GM18870 (cell line): ENCODE data around the gene HOXA11.

ENCODE experiments used
- ATAC-seq: cut with Tn5 transposase; IDR thresholded peaks from one replicate; pipeline ENCODE4 v1.9.1; 2021; ENCODE audit warnings: moderate library complexity; ENCODE audit not compliant: unreplicated experiment

HOXA11 gene

DNA sequence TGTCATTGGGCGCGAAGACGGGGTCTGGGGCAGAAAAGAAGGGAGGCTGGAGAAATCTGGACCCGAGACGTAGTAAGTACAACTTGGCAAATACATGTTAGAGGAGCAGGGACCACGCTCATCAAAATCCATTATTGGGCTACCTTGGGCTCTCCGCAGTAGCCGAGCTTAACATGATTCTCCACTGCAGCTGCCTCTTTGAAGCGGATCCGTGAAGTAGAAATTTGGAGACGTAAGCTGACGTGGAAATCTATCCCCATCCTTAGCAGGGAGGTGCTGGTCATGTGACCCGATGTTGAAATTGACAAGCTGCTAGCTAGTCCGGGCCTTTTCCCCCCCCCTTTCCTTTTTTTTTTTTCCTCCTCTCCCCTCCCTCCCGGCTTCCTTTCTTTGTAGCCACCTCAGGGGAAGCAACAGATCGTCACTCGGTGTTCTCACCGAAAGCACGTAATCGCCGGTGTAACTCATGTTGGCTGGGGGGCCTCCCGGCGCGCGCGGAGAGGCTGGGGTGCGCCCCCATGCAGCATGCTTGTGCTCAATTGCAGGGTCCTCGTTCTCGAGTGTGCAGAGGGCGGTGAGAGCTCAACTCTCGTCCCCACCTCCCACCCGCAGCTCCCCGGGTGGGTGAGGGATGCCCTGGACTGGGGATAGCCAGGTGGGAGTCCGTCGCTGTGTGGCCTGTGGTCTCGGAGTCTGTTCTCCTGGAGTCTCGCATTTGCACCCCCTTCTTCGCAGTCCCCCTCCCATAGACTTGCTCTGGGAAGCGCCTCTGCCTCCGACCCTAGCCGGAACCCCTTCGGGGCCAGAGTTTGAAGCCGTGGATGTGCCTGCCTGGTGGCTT is at the start of gene HOXA11:
Gene HOXA11 (minus strand): TSS at position 220 of the 841 bp plus-strand sequence. CDS start 88 bp downstream, at position 132.
- ATAC-seq = no peak

- no peak for ATAC-seq
These were observed 44.4 kb upstream of the HOXA11 start for GRCh38 chr7:27229448-27229847.

DNA sequence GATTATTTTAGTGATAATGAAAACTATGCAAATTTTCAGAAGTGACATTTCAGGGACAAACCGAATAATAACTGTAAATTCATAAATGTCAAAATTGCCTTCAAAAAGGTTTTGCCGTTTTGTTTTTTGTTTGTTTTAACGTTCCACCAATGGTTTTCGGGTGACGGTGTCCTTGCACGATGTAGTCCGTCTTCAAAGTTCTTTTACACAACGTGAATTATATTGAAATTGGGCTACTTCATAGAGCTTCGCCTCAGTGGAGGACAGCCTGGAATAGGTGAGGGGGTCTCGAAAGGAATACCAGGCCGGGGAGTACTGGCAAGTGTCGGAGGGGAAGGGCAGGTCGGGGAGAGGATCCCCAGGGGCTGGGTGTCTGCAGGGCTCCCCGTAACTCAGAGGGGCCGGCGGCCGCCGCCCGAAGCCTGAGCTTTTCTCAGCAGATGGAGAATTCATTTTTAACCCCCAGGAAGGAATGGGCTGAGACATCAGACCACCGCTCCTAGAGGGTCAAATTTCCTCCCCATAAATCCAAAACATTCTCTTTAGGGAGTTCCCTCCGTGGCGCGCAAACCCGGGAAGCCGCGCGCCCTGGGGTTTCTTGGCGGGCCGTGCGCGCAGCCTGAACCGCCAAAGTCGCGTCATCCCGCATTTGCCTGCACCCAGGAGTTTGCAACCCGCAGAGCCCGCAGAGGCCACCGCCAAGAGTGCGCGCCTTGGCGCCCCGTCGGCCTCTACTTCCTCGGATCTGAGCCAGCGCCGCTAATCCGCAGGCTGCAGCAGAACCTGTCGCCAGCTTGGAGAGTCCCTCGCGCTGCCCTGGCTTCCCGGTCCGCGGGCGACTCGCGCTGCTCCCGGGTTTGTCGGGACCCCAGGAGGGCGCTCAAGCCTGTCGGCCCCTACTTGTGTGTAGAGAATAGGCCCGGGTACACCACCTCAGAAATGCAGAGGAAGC is 40.2 kb upstream of the HOXA11 start:
- no peak for ATAC-seq

GRCh38 chr7:27223941-27224575 is 39.0 kb upstream of the HOXA11 start:
- ATAC-seq = no peak

DNA sequence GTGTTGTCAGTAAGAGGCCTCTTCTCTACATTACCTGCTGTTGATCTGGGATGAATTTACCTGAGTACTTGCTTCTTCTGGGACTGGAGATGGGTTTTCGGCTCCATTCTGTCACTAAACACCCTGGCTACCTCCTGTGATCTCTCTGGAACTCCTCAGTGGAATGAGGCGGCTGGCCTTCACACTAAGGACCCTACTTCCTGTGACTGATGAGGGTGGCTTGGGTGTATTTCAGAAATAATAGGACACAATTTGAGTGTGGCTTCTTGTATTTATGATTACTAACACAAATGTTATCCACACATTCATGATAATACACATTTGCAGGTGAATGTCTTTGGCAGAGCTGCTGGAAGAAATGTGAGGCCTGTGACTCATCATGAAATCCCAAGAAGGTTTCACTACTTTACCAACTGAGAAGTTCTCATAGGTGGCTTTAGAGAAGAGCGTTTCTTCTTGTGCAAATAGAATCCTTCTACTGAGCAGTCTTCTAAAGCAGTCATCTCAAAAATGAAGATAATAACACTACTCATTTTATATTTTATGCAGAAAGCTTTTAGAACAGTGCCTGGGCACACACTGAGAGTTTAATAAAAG is 36.3 kb upstream of the HOXA11 start:
- no peak for ATAC-seq

- no peak for ATAC-seq
These were observed 35.5 kb upstream of the HOXA11 start for GRCh38 chr7:27220440-27220955.

DNA sequence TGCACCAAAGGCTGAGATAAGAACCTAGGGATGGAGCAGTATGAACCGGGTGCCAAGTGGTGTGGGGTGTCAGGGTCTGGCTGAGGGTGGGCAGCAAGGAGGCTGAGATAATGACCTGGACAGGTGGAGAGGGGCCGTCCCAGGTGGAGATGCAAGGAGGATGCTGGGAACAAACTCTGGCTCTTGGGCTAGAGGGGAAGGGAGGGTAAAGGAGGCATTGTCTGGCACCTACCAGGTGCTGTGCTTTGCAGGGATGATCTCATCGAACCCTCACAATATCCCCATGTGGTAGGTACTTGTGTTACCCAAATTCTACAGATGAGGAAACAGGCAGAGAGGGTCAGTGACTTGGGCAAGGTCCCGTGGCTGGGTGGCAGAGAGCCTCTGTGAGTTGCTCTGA is 34.8 kb upstream of the HOXA11 start:
- no peak for ATAC-seq

- no peak for ATAC-seq
These were observed 32.9 kb upstream of the HOXA11 start for GRCh38 chr7:27217951-27218350.

DNA sequence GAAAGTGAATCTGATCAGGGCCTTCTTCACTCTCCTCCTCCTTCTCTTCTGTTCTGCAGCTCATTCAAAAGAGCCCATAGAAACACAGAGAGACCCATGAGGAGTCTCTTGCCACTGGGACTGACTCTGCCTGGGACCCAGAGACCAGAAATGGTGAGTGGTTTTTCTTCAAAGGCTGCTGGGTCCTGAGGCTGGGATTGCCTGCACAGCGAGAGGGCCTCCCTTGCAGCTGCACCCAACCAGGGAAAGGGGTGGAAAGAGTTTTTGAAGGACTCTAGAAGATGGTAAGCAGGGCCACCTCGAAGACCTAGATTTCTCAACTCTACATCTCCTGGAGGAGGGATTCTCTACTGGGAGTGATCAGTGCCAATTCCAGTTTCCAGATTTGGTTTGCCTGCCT is 30.3 kb upstream of the HOXA11 start:
- no peak for ATAC-seq

DNA sequence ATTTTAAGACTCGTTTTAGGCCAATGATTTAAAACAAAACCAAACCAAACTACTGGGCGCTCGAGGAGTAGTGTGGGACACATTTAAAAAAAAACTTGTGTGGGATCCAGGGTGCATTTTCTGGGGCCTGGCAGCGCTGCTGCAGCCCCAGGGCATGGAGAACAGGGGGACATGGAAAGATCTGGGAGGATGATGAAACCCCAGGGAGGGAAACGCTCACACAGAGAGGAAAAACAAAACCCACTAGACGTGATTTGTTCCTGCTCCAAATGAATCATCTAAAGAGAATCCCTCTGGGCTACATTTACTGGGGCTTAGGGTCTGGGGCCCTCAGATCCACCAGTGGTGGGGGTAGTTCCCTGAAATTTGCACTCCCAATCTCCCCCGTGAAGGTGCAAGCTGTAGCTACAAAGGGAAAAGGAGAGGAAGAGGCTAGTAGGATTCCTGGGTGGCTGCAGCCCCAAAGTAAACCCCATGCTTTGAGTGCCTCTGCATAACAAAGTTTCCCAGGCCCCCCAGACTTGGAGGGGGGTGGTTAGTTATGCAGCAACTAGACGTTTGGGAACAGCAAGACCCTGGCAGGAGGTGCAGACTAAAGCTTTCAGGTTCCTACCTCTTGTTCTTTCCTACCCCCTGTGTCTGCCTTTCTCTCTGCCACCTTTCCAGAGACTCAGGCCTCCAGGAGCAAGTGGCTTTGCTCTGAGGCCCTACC is 29.4 kb upstream of the HOXA11 start:
- no peak for ATAC-seq

DNA sequence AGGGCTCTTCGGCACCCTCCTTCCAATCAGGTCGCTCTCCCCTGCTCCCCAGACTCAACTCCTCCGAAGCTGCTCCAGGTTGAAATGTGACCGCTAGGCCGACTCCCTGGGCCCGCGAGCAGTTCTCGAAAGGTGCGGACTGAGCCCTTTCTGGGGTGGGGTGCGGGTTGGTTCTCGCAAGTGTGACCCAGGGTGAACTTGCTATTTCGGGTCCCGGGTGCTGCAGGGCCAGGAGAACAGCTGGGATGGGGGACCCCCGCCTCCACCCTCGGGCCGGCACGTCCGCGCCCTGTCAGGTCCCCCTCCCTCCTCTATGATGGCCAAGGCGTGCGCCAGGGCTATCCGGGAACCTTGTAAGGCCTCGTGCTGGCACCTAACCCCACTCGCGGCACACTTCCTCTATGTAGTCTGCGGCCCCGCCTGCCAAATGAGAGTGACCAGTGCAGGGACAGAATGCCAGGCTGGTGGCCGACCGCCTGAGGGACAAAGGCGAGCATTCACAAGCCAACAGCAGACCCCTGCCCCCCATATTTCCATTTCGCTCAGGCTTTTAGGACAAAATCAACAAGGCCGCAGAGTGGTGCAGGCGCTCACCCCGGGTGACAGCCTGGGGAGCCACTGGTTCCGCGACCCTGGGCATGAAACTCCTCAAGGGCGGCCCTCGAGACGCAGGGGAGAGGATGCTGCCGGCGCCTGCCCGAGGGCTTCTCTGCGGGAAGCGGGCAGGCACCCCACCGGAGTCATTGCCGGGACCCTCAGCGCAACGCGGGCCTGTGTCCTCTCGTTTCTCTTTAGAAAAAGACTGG is 28.6 kb upstream of the HOXA11 start:
- ATAC-seq = no peak

GRCh38 chr7:27212497-27213432 is 27.7 kb upstream of the HOXA11 start:
- ATAC-seq = no peak

GRCh38 chr7:27211764-27212204 is 26.8 kb upstream of the HOXA11 start:
- ATAC-seq = no peak

GRCh38 chr7:27211084-27211446 is 26.0 kb upstream of the HOXA11 start:
- ATAC-seq = no peak

DNA sequence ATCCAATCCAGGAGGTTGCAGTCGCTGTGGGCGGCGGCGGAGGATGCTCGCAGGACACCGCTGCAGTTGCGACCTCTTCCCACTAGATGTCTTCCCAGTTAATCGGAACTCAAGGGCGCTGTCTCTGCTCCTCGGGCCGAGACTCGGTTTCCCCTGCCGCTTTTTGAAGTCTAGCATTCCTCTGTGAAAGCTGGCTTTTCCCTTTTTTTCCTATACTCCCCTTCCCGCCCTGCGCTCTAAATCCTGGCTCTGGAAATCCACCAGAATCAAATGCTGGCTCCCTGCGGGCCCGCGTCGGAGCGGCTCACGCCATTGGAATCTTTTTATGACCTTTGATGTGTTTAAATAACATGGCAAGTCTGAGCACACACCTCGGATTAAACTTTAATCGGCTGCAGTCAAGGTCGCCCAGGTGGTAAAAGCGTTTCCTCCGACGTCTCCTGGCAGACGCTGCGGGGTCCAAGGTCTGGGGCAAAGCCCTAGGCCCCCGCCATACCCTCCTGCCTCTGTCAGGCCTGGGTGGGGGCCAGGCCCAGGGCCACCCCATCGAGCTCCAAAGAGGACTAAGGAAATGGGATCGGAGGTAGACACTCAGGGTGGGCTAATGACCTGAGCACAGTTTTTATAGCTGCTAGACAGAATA is 25.5 kb upstream of the HOXA11 start:
- no peak for ATAC-seq

- no peak for ATAC-seq
These were observed 25.0 kb upstream of the HOXA11 start for GRCh38 chr7:27209933-27210440.

- ATAC-seq = no peak
These were observed 24.0 kb upstream of the HOXA11 start for GRCh38 chr7:27208998-27209397.
